ENCODE results near the gene KIAA1217. TPM values are rescaled to one million over a fixed set of nuclear protein-coding genes. Genes with fewer than 3 reads are reported as not detected.

Gene KIAA1217
- total RNA-seq, 1 experiment from 2014 or later: 23.4 TPM

DNA sequence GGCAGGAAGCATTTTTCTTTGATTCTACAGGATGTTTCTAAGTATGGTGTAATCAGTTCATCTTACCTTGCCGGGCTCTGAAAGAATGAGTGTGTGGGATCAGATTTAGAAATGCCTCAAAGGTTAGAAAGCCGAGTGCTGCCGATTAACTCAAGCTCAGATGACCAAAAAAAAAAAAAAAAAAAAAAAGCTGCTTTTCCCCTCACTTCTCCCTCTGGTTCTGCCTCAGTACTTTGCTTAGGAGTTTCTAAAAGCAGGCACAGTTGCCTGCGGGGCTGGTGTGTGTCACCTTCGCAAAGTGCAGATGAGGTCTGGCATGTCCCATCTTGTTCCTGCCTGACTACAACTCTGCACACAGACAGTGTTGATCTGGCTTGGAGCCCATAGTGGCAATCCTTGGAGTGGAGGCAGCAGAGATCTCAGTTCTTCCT is 47.0 kb downstream of the KIAA1217 start:
- DNase-seq (ENCODE audit: low spot score) (no peak), ATAC-seq (no peak; the same call in 1 of the 2 replicates)
- TF ChIP-seq, protein P1, sequence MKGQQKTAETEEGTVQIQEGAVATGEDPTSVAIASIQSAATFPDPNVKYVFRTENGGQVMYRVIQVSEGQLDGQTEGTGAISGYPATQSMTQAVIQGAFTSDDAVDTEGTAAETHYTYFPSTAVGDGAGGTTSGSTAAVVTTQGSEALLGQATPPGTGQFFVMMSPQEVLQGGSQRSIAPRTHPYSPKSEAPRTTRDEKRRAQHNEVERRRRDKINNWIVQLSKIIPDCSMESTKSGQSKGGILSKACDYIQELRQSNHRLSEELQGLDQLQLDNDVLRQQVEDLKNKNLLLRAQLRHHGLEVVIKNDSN (CRISPR knock-in tag; IDR thresholded peaks at IDR 0.05): no peak
- TF ChIP-seq RORB (CRISPR knock-in tag; IDR thresholded peaks at IDR 0.05) (no peak), SMAD4 (CRISPR knock-in tag; IDR thresholded peaks at IDR 0.05) (no peak), ZNF219 (CRISPR knock-in tag; IDR thresholded peaks at IDR 0.05; ENCODE audit: borderline replicate concordance) (no peak), EMX1 (CRISPR knock-in tag; IDR thresholded peaks at IDR 0.05) (no peak)
- TF ChIP-seq, protein P2, sequence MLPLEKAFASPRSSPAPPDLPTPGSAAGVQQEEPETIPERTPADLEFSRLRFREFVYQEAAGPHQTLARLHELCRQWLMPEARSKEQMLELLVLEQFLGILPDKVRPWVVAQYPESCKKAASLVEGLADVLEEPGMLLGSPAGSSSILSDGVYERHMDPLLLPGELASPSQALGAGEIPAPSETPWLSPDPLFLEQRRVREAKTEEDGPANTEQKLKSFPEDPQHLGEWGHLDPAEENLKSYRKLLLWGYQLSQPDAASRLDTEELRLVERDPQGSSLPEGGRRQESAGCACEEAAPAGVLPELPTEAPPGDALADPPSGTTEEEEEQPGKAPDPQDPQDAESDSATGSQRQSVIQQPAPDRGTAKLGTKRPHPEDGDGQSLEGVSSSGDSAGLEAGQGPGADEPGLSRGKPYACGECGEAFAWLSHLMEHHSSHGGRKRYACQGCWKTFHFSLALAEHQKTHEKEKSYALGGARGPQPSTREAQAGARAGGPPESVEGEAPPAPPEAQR (CRISPR knock-in tag; IDR thresholded peaks at IDR 0.05): no peak
- TF ChIP-seq, protein P3, sequence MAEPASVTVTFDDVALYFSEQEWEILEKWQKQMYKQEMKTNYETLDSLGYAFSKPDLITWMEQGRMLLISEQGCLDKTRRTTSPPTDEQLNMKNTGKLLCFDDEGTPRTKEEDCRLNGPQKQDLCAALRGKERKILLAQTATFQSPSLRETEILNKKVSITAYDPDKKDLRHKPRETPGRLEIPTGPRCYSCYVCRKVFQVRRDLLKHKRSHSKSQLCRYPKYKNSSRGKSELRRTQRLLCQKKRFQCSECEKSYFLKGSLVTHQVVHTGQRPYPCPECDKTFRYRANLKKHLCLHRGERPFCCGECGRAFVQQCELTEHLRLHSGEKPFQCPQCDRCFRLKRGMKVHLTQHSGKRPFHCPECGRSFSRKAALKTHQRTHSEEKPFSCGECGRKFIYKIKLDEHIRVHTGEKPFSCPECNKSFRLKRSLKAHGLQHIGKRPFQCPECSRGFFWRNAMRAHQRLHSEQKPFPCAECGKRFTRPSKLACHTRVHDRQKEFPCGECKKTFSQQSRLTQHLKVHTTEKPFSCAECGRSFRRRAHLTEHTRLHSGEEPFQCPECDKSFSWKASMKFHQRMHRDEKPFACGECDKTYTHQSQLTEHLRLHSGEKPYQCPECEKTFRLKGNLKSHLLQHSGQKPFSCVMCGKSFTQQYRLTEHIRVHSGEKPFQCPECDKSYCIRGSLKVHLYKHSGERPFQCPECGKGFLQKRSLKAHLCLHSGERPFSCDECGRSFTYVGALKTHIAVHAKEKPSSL (CRISPR knock-in tag; conservative IDR thresholded peaks at IDR 0.05): no peak
- ChIA-PET POLR2A (interaction anchor here (0.6 kb wide), 2 partner anchors 208 to 838 kb away, joined by 3 to 4 read pairs; no protein-coding TSS in a partner anchor), CTCF (interaction anchor here (0.6 to 1.2 kb wide), 5 partner anchors 54 to 908 kb away, joined by 3 to 6 read pairs (median 3); no protein-coding TSS in a partner anchor)
- no peaks in the 10 kb centered on the region for H3K27me3 Mint-ChIP-seq (ENCODE audit: low read depth)
- no peaks in the 10 kb centered on the region for H3K36me3 Mint-ChIP-seq
- H3K9me3 Mint-ChIP-seq: no peaks in the 10 kb centered on the region
- peaks cover 72% of the 10 kb centered on the region for H3K4me1 Mint-ChIP-seq
- peak overlapping the region; percentile 61 for H3K4me3 Mint-ChIP-seq
- H3K27ac Mint-ChIP-seq: peak overlapping the region; percentile 93

DNA sequence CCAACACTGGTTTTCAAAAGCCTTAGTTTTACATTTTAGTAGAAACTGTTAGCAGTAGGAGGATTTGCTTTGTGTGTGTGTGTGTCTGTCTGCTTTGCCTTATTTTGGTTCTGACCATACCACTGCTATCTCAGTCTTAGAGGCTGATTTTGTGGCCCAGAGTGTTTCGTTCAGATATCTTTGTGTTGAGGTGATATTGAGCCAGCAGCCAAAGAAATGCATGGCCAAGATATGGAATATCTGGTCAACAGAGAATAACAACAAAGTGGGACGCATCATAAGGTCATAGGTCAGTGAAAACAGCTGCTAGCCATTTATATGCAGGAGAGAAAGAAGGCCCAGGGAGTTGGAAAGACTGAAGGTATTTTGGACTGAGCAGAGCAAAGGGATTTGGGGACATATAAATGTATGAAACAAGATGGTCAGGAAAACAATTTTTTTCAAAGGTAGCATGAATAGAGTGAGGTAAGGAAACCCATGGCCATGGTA is 47.7 kb downstream of the KIAA1217 start:
- H3K27ac Mint-ChIP-seq: peak overlapping the region; percentile 93
- DNase-seq (ENCODE audit: low spot score) (no peak), ATAC-seq (no peak)
- H3K36me3 Mint-ChIP-seq: no peaks in the 10 kb centered on the region; the same call in 1 of the 2 replicates
- no peaks in the 10 kb centered on the region for H3K9me3 Mint-ChIP-seq
- ChIA-PET POLR2A (no interaction called here), CTCF (no interaction called here)
- H3K4me3 Mint-ChIP-seq: peak overlapping the region; percentile 61
- no peak for TF ChIP-seq EMX1 (CRISPR knock-in tag; IDR thresholded peaks at IDR 0.05)
- no peak for TF ChIP-seq ZNF138 (CRISPR knock-in tag; conservative IDR thresholded peaks at IDR 0.05)
- TF ChIP-seq MXD4 (CRISPR knock-in tag; IDR thresholded peaks at IDR 0.05; ENCODE audit: borderline replicate concordance): no peak
- TF ChIP-seq, protein P4, sequence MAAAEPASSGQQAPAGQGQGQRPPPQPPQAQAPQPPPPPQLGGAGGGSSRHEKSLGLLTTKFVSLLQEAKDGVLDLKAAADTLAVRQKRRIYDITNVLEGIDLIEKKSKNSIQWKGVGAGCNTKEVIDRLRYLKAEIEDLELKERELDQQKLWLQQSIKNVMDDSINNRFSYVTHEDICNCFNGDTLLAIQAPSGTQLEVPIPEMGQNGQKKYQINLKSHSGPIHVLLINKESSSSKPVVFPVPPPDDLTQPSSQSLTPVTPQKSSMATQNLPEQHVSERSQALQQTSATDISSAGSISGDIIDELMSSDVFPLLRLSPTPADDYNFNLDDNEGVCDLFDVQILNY (CRISPR knock-in tag; IDR thresholded peaks at IDR 0.05): no peak
- TF ChIP-seq, protein P5, sequence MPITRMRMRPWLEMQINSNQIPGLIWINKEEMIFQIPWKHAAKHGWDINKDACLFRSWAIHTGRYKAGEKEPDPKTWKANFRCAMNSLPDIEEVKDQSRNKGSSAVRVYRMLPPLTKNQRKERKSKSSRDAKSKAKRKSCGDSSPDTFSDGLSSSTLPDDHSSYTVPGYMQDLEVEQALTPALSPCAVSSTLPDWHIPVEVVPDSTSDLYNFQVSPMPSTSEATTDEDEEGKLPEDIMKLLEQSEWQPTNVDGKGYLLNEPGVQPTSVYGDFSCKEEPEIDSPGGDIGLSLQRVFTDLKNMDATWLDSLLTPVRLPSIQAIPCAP (CRISPR knock-in tag; IDR thresholded peaks at IDR 0.05): no peak
- TF ChIP-seq, protein P1 (CRISPR knock-in tag; IDR thresholded peaks at IDR 0.05): no peak
- no peaks in the 10 kb centered on the region for H3K27me3 Mint-ChIP-seq (ENCODE audit: low read depth)
- H3K4me1 Mint-ChIP-seq: peaks cover 66% of the 10 kb centered on the region

DNA sequence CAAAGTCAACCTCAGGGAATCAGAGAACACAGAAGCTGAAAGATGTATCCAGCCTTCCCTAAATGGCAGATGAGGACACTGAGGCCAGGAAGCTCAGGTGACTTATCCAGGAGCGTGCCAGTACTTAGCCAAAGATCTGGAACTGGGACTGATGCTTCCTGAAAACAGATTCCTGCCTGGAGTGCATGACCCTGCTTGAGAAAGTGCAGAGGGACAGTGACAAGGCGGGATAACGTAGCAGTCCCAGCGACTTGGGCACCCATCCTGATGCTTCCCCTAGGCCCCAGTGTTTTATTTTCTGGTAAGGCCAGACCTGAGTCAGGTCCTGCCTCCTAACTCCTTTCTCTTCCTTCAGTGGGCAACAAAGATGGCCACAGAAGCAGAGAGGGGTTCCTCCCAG is 48.6 kb downstream of the KIAA1217 start:
- DNase-seq (ENCODE audit: low spot score) (no peak), ATAC-seq (no peak)
- peaks cover 64% of the 10 kb centered on the region for H3K4me1 Mint-ChIP-seq
- no peaks in the 10 kb centered on the region for H3K27me3 Mint-ChIP-seq (ENCODE audit: low read depth)
- H3K9me3 Mint-ChIP-seq: 0 out of 2 replicates have a peak, but pooled peaks cover 4% of the 10 kb centered on the region
- CTCF ChIA-PET: no interaction called here
- POLR2A ChIA-PET: no interaction called here
- no peak overlapping the region for H3K27ac Mint-ChIP-seq
- peaks cover 4% of the 10 kb centered on the region; the same call in 1 of the 2 replicates for H3K36me3 Mint-ChIP-seq
- H3K4me3 Mint-ChIP-seq: no peak overlapping the region
- TF ChIP-seq FOXJ3 (CRISPR knock-in tag; IDR thresholded peaks at IDR 0.05; ENCODE audit: borderline replicate concordance) (no peak), ZNF121 (CRISPR knock-in tag; IDR thresholded peaks at IDR 0.05) (no peak), TEAD4 (CRISPR knock-in tag; IDR thresholded peaks at IDR 0.05) (no peak), ATF1 (CRISPR knock-in tag; IDR thresholded peaks at IDR 0.05) (no peak), PRRX2 (CRISPR knock-in tag; IDR thresholded peaks at IDR 0.05) (no peak), ETV6 (CRISPR knock-in tag; IDR thresholded peaks at IDR 0.05) (no peak), RORB (CRISPR knock-in tag; IDR thresholded peaks at IDR 0.05) (no peak), TCF7 (CRISPR knock-in tag; IDR thresholded peaks at IDR 0.05; ENCODE audit: low read depth) (no peak)
- TF ChIP-seq, protein P6, sequence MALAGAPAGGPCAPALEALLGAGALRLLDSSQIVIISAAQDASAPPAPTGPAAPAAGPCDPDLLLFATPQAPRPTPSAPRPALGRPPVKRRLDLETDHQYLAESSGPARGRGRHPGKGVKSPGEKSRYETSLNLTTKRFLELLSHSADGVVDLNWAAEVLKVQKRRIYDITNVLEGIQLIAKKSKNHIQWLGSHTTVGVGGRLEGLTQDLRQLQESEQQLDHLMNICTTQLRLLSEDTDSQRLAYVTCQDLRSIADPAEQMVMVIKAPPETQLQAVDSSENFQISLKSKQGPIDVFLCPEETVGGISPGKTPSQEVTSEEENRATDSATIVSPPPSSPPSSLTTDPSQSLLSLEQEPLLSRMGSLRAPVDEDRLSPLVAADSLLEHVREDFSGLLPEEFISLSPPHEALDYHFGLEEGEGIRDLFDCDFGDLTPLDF (CRISPR knock-in tag; IDR thresholded peaks at IDR 0.05): no peak
- TF ChIP-seq, protein P7, sequence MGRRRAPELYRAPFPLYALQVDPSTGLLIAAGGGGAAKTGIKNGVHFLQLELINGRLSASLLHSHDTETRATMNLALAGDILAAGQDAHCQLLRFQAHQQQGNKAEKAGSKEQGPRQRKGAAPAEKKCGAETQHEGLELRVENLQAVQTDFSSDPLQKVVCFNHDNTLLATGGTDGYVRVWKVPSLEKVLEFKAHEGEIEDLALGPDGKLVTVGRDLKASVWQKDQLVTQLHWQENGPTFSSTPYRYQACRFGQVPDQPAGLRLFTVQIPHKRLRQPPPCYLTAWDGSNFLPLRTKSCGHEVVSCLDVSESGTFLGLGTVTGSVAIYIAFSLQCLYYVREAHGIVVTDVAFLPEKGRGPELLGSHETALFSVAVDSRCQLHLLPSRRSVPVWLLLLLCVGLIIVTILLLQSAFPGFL (CRISPR knock-in tag; IDR thresholded peaks at IDR 0.05; ENCODE audit: borderline replicate concordance): no peak
- TF ChIP-seq, protein P8, sequence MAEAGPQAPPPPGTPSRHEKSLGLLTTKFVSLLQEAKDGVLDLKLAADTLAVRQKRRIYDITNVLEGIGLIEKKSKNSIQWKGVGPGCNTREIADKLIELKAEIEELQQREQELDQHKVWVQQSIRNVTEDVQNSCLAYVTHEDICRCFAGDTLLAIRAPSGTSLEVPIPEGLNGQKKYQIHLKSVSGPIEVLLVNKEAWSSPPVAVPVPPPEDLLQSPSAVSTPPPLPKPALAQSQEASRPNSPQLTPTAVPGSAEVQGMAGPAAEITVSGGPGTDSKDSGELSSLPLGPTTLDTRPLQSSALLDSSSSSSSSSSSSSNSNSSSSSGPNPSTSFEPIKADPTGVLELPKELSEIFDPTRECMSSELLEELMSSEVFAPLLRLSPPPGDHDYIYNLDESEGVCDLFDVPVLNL (CRISPR knock-in tag; IDR thresholded peaks at IDR 0.05; ENCODE audit: borderline replicate concordance, low read depth): no peak
